Neural cell (in vitro differentiated cells): ENCODE data around the gene DLK1.

Source experiments
- EP300 ChIP-seq: fragments of 450-650 bp; conservative IDR thresholded peaks from 2 replicates; pipeline ENCODE4 v1.6.1; 2014; ENCODE audit warnings: antibody characterized with exemption, mild to moderate bottlenecking, moderate library complexity; ENCODE audit not compliant: poor library complexity, severe bottlenecking
- EZH2 ChIP-seq: fragments of 200-600, 300-800 bp; shearing (Covaris generic), sonication (generic); IDR thresholded peaks from 2 replicates; pipeline ENCODE4 v1.6.1; 2014; ENCODE audit warnings: antibody characterized with exemption, low read length, borderline replicate concordance, mild to moderate bottlenecking; ENCODE audit not compliant: insufficient read depth, poor library complexity, severe bottlenecking
- MXI1 ChIP-seq: fragments of 450-650 bp; conservative IDR thresholded peaks from 2 replicates; pipeline ENCODE4 v1.6.1; 2014; ENCODE audit warnings: antibody characterized with exemption, mild to moderate bottlenecking; ENCODE audit not compliant: poor library complexity, severe bottlenecking
- SMC3 ChIP-seq: fragments of 450-650 bp; conservative IDR thresholded peaks from 2 replicates; pipeline ENCODE4 v1.6.1; 2014; ENCODE audit warnings: antibody characterized with exemption, mild to moderate bottlenecking, moderate library complexity; ENCODE audit not compliant: poor library complexity
- TF ChIP-seq, protein P1 (sequence below): fragments of 450-650 bp; IDR thresholded peaks from 2 replicates; pipeline ENCODE4 v1.5.1; 2014; ENCODE audit warnings: antibody characterized with exemption, mild to moderate bottlenecking, moderate library complexity; ENCODE audit not compliant: poor library complexity, severe bottlenecking

DNA sequence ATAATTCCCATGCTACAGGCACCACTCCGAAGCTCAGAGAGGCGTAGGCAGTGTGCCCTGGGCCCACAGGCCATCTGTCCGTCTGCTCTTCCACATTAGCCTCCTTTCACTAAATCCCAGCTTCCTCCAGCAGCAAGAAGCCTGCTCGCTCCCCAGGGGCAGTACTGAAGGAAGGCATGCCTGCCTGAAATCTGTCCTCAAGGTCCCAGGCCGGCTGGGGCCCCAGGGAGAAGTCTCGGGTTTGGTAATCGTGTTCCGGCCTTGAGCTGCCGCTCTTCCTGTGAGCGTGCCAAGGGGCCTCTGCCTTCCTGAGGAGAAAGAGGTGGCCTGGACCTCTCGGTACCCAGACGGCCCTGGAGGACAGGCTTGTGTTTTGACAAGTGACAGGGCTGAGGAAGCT, 15.2 kb upstream of the DLK1 start:
- TF ChIP-seq SMC3 = no peak
- no peak for TF ChIP-seq MXI1
- TF ChIP-seq, protein P1, sequence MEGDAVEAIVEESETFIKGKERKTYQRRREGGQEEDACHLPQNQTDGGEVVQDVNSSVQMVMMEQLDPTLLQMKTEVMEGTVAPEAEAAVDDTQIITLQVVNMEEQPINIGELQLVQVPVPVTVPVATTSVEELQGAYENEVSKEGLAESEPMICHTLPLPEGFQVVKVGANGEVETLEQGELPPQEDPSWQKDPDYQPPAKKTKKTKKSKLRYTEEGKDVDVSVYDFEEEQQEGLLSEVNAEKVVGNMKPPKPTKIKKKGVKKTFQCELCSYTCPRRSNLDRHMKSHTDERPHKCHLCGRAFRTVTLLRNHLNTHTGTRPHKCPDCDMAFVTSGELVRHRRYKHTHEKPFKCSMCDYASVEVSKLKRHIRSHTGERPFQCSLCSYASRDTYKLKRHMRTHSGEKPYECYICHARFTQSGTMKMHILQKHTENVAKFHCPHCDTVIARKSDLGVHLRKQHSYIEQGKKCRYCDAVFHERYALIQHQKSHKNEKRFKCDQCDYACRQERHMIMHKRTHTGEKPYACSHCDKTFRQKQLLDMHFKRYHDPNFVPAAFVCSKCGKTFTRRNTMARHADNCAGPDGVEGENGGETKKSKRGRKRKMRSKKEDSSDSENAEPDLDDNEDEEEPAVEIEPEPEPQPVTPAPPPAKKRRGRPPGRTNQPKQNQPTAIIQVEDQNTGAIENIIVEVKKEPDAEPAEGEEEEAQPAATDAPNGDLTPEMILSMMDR = no peak
- no peak for TF ChIP-seq EZH2
- no peak for TF ChIP-seq EP300
